ENCODE data around the gene PRPF8. TPM values are rescaled to one million over a fixed set of nuclear protein-coding genes. Genes with fewer than 3 reads are reported as not detected.

PRPF8 gene
- total and polyA plus RNA-seq, 2 of the 13 experiments (the other 11 are each of a cell fraction or from before 2014, with no cell fraction given), result 112 to 179 TPM

- 0 out of 2 replicates have a peak, but pooled peaks have one; percentile 10 for TF ChIP-seq ZNF329 (CRISPR knock-in tag; IDR thresholded peaks at IDR 0.05; ENCODE audit: low read depth)
- TF ChIP-seq MXI1 (IDR thresholded peaks at IDR 0.05; ENCODE audit: borderline replicate concordance, low read depth, low read length), result 0 out of 3 replicates have a peak, but pooled peaks have one; percentile 39
- 0 out of 2 replicates have a peak, but pooled peaks have one; percentile 72 for TF ChIP-seq TEF (CRISPR knock-in tag; IDR thresholded peaks at IDR 0.05)
- TF ChIP-seq GZF1 (CRISPR knock-in tag; IDR thresholded peaks at IDR 0.05), result no peak
- peak; percentile 70 for TF ChIP-seq ZNF543 (CRISPR knock-in tag; IDR thresholded peaks at IDR 0.05)
- TF ChIP-seq ZNF207 (IDR thresholded peaks at IDR 0.05; ENCODE audit: borderline replicate concordance), result no peak
- 0 out of 2 replicates have a peak, but pooled peaks have one; percentile 20 for TF ChIP-seq MTA1 (CRISPR knock-in tag; IDR thresholded peaks at IDR 0.05; ENCODE audit: borderline replicate concordance)
- TF ChIP-seq FIP1L1 (IDR thresholded peaks at IDR 0.05; ENCODE audit: borderline replicate concordance, insufficient read depth, low read depth, low read length), result 0 out of 2 replicates have a peak, but pooled peaks have one; percentile 68
- 0 out of 2 replicates have a peak, but pooled peaks have one; percentile 34 for TF ChIP-seq ETV6 (CRISPR knock-in tag; conservative IDR thresholded peaks at IDR 0.05)
- TF ChIP-seq ZNF781 (CRISPR knock-in tag; IDR thresholded peaks at IDR 0.05; ENCODE audit: borderline replicate concordance, not compliant biosample characterization), result no peak
- no peak for TF ChIP-seq LCORL (IDR thresholded peaks at IDR 0.05)
- no peak for TF ChIP-seq LCORL (CRISPR knock-in tag; IDR thresholded peaks at IDR 0.05)
- TF ChIP-seq ZNF205 (CRISPR knock-in tag; IDR thresholded peaks at IDR 0.05), result 0 out of 2 replicates have a peak, but pooled peaks have one; percentile 18
- TF ChIP-seq ZNF101 (CRISPR knock-in tag; IDR thresholded peaks at IDR 0.05; ENCODE audit: borderline replicate concordance, low read depth), result 0 out of 2 replicates have a peak, but pooled peaks have one; percentile 35
- TF ChIP-seq ZNF547 (CRISPR knock-in tag; IDR thresholded peaks at IDR 0.05), result peak; percentile 48; the same call in 1 of the 2 replicates
- TF ChIP-seq ERF (CRISPR knock-in tag; IDR thresholded peaks at IDR 0.05), result peak; percentile 59; the same call in 1 of the 2 replicates
- TF ChIP-seq SKIL (CRISPR knock-in tag; IDR thresholded peaks at IDR 0.05; ENCODE audit: borderline replicate concordance), result no peak
- TF ChIP-seq KDM1A (CRISPR knock-in tag; IDR thresholded peaks at IDR 0.05), result no peak
- TF ChIP-seq WIZ (CRISPR knock-in tag; IDR thresholded peaks at IDR 0.05), result no peak
- TF ChIP-seq TFAP4 (IDR thresholded peaks at IDR 0.05; ENCODE audit: borderline replicate concordance, low read depth), result peak; percentile 64; the same call in 1 of the 2 replicates
- no peak for TF ChIP-seq ZNF337 (CRISPR knock-in tag; IDR thresholded peaks at IDR 0.05; ENCODE audit: borderline replicate concordance, low read depth)
- TF ChIP-seq GPN1 (CRISPR knock-in tag; IDR thresholded peaks at IDR 0.05; ENCODE audit: borderline replicate concordance), result no peak
- 0 out of 2 replicates have a peak, but pooled peaks have one; percentile 9 for TF ChIP-seq ZNF383 (CRISPR knock-in tag; IDR thresholded peaks at IDR 0.05; ENCODE audit: borderline replicate concordance)
Observed at GRCh38 chr17:1714980-1715802, 30.5 kb upstream of the PRPF8 start (continued).
